GM19240 (cell line): ENCODE measurements around the gene TRIM5.
"Not testable (repeated sequence)": the region's sequence is repeated elsewhere in the genome, so short reads cannot be mapped to it uniquely, and the experiment has no call there.

Experiments used
- DNase-seq: peaks from one replicate; pipeline ENCODE4 v3.0.0; 2011; ENCODE audit warnings: low spot score; ENCODE audit not compliant: insufficient read length

TRIM5 gene, protein sequence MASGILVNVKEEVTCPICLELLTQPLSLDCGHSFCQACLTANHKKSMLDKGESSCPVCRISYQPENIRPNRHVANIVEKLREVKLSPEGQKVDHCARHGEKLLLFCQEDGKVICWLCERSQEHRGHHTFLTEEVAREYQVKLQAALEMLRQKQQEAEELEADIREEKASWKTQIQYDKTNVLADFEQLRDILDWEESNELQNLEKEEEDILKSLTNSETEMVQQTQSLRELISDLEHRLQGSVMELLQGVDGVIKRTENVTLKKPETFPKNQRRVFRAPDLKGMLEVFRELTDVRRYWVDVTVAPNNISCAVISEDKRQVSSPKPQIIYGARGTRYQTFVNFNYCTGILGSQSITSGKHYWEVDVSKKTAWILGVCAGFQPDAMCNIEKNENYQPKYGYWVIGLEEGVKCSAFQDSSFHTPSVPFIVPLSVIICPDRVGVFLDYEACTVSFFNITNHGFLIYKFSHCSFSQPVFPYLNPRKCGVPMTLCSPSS

DNA sequence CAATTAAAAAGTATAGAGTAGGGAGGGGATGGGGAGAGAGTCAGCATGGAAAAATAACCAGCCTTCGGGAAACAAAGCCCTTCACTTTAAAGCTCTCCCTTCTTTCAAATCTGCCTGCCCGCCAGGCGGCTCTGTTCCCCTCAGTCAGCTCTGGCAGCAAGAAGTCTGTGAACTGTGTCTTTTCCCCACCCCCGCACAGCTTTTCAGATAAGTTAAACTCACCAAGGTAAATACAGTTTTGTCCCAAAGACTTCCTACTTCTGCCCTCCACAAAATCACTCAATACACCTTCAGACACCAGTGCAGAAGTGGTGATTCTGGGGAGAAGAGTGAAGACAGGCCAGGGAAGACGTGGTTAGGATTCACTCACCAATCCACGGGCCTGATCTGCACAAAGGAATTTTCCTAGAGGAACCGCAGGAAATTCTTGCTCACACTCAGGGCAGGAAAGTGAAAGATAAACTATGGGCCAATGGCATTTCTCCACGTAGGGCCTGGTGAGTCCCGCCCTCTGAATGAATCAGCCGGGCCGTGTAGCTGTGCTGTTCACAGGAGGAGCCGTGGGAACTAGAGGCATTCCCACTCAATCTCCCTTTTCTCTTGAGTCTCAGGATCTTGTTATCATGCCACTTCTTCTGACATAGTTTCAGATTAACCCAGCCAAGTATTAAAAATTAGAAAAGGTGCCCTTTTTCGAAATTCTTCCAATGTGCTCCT is at the start of gene TRIM5:
TRIM5 (minus strand) TSS at position 429 of the 717 bp plus-strand sequence. CDS start 4,897 bp downstream, outside the sequence.
- peak; percentile 85 for DNase-seq

DNA sequence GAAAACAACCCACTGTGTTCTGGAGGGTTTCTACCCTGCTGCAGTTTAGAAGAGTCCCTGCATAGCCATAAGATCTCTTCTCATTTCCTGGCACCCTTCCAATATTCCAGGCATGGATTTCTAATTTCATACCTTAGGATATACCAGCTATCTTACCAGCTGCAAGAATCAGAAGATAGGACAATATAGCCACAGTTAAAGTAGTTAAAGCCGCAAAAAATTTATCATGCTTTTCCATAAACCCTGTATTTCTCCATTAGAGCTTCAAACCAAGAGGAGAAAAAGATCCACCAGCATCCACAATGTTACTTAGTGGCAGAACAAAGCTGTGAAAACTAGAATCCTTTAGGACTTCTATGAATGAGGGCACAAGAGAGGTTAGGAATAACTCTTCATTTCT is 42.8 kb upstream of the TRIM5 start:
- no peak for DNase-seq

DNA sequence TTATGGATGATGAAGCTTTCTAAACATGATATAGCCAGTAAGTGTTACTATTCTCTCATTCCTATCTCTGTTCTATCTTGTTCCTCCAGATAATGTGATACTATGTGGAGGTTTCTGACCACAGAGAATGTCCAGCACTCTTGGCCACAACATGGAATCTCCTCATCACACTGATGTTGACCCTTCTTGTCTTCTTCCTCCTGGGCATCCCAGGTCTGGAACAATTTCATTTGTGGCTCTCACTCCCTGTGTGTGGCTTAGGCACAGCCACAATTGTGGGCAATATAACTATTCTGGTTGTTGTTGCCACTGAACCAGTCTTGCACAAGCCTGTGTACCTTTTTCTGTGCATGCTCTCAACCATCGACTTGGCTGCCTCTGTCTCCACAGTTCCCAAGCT is 41.5 kb upstream of the TRIM5 start:
- DNase-seq: no peak

DNA sequence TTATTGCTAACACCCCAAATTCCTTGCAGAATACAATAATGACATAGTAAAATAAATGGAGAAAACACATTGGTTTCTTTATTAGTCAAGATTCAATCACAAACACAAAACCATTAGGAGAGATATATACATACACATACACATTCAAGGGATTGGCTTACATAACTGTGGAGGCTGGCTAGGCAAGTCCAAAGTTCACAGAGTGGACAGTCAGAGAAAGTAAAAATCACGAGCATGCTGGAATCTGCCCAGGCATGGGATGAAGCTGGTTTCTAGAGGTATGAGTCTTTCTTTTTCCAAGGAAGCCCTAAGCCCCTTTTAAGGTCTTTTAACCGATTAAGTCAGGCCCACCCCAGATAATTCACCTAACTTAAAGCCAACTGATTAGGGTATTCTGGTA is 37.7 kb upstream of the TRIM5 start:
- no peak for DNase-seq

DNA sequence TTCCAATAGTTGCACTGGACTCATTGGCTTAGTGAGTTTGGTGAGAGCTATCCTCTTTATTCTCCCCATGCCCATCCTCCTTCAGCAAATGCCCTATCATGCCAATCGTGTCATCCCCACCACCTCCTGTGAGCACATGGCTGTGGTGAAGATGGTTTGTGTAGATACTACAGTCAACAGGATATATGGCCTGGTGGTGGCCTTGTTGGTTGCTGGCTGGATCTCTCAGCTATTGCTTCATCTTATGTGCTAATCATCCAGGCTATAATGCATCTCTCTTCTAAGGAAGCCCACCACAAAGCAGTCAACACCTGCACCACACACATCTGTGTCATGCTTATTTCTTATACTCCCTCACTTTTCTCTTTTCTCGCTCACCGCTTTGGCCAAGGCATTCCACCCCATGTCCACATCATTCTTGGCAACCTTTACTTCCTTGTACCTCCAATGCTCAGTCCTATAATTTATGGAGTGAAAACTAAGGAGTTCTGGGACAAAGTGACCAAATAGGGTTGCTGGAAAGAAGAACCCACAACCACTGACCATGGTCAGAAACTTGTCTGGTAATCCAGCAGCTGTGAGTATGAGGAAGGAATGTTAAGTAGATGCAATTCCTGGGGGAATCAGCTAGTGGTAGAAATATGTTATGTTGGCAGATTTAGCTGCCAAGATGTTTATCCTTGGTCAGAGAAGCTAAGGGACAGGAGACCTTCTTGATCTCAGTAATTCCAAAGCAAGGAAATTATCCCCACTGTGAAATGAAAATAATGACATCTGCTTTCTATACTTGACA is 35.0 kb upstream of the TRIM5 start:
- DNase-seq: no peak

DNA sequence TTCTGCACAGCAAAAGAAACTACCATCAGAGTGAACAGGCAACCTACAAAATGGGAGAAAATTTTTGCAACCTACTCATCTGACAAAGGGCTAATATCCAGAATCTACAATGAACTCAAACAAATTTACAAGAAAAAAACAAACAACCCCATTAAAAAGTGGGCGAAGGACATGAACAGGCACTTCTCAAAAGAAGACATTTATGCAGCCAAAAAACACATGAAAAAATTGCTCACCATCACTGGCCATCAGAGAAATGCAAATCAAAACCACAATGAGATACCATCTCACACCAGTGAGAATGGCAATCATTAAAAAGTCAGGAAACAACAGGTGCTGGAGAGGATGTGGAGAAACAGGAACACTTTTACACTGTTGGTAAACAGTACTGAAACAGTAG is 31.6 kb upstream of the TRIM5 start:
- DNase-seq: not testable (repeated sequence)

DNA sequence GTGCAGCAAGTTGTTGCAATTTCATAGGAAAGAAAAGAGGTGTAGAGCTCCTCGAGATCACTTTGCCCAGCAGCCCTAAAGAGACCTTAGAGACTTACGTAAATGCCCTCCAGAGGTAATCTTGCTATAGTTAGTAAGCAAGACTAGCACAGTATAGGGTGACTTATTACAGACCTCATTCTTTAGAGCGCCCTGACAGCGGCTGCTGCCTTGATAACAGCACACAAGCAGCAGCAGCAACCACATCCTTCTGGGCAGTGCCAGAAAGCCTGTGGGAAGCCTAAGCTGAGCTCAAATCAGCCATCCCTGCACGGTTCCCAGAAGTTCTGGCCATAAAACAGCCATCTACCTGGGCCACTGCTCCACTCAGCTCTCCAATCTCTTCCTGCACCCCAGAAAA is 28.8 kb upstream of the TRIM5 start:
- DNase-seq: no peak

DNA sequence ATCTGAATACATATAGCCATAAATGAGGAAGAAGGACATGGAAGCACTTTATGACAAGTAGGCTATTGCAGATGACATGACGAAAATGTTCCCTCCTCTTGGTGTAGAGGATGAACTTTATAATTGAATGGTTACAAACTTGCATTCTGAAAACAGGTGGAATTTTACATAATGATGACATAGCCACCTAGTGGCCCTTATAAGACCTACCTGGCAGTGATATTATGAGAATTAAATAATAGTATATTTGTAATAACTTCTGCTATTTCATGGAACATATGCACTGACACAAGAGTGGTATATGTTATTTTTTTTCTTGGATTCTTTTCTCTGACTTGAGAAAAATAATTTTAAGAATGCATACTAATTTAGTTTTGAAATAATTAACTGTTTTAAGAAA is 27.6 kb upstream of the TRIM5 start:
- DNase-seq: no peak

DNA sequence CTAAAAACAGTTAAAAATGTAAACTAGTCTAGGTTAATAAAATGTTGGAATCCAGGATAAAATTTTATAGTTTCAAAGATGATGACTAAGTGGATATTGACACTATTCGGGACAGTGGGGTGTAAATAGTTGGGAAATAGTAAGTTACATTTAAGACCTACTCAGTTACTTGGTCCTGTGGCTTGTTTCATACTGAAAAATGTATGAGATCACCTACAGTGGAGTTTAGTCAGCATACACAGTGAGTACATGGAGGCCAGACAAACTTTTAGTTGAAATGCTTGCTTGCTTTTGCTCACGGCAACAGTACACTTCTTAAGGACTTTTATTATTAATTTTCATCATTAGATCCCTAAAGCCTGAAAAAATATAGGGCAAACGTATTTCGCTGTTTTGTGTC is 20.8 kb upstream of the TRIM5 start:
- DNase-seq: no peak

DNA sequence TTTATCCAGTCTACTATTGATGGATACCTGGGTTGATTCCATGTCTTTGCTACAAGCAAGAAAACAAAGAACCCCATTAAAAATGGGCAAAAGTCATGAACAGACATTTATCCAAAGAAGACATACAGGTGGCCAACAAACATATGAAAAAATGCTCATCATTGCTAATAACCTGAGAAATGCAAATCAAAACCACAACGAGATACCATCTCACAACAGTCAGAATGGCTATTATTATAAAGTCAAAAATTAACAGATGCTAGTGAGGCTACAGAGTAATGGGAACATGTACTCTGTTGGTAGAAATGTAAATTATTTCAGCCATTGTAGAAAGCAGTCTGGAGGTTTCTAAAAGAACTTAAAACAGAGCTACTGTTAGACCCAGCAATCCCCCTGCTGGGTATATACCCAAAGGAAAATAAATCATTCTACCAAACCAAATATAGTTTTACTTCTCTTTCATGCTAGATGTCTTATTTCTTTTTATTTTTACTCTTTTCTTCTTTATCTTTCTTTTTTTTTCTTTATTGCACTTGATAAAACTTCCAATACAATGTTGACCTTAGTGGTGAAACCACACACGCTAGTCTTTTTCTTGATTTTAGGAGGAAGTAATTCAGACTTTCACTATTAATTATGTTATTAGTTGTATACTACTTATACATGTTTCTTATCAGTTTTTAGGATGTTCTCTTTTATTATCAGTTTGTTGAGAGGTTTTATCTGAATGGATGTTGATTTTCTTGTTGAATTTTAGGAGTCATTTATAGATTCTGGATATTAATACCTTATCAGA is 19.1 kb upstream of the TRIM5 start:
- no peak for DNase-seq

DNA sequence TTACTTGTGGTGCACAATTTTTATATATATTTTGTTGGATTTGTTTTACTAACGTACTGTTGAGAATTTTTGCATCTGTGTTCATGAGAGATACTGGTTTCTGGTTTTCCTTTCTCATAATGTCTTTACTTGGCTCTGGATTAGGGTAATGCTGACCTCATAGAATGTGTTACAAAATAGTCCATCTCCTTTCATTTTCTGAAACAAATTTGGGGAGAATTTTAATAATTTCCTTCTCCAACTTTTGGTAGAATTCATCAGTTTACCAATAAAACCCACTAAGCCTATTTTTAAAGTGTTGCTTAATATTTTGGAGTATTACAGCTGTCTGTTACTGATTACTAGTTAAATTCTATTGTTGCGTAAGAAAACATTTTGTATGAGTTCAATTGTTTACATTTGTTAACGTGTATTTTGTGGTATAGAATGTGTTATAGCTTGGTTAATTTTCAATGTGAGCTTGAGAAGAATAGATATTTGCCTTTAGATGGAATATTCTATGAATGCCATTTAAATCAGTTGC is 16.2 kb upstream of the TRIM5 start:
- no peak for DNase-seq

DNA sequence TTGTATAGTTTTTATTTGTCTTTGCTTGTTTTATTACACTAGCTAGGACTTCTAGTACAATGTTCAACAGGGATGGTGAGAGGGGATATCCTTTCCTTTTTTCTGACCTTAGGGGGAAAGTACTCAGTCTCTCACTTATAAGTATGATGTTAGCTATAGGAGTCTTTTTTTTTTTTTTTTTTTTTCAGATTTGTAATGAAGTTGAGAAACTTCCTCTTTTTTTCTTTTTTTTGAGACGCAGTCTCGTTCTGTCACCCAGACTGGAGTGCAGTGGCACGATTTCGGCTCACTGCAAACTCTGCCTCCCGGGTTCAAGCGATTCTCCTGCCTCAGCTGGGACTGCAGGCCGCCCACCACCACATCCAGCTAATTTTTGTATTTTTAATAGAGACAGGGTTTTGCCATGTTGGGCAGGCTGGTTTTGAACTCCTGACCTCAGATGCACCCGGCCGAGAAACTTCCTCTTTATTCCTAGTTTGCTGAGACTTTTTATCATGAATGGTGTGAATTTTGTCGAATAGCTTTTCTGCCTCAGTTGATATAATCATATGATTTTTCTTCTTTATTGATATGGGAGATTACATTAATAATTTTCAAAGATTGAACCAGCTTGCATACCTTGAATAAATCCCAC is 15.7 kb upstream of the TRIM5 start:
- DNase-seq: no peak

DNA sequence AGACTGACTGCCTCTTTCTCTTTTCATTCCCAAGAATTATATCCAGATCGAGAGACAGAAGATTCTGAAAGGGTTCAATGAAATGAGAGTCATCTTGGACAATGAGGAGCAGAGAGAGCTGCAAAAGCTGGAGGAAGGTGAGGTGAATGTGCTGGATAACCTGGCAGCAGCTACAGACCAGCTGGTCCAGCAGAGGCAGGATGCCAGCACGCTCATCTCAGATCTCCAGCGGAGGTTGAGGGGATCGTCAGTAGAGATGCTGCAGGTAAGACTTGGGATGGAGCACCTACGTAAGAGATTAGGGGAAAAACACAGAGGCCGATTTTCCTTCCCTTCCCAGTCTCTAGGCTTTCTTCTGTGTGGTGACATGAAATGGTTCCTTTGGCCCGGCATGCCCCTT is 13.4 kb upstream of the TRIM5 start:
- DNase-seq: no peak

DNA sequence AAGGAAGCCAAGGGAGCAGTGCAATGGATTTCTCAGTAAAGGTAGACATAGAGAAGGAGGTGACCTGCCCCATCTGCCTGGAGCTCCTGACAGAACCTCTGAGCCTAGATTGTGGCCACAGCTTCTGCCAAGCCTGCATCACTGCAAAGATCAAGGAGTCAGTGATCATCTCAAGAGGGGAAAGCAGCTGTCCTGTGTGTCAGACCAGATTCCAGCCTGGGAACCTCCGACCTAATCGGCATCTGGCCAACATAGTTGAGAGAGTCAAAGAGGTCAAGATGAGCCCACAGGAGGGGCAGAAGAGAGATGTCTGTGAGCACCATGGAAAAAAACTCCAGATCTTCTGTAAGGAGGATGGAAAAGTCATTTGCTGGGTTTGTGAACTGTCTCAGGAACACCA is 11.3 kb upstream of the TRIM5 start:
- no peak for DNase-seq

DNA sequence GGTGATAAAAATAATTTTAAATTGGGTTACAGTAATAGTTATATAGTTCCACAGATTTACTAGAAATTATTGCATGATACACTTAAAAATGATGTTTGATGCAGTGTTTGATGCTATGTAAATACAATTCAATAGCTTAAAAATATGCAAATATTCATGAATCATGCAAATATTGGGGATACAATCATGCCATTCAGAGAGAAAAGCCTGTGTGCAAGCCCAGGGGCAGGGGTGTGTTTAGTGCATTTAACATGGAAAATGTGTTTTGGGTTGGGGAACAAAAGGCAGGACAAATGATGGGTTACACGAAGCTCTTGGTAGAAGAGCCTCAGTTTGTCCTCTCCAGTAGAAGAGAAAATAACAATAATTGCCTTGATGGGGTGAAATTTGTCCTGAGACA is 10.7 kb upstream of the TRIM5 start:
- no peak for DNase-seq

DNA sequence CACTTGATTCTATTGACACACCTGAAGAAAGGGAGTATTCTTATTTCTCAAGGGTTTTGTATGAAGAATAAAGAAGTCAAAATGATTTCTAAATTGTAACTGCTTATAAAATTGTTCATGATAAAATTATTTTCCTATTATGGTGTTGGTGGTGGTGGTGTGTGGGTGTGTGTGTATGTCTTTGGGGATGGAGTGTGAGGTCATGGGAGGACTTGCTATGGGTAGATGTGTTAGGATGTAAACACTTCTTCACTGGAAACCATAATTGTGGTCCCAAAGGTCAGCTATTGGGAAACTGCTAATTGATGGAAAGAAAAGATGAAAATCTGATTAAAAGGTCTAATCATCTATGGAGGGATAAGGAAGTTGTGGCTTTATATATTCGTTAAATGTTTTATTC is 9.8 kb upstream of the TRIM5 start:
- DNase-seq: no peak

DNA sequence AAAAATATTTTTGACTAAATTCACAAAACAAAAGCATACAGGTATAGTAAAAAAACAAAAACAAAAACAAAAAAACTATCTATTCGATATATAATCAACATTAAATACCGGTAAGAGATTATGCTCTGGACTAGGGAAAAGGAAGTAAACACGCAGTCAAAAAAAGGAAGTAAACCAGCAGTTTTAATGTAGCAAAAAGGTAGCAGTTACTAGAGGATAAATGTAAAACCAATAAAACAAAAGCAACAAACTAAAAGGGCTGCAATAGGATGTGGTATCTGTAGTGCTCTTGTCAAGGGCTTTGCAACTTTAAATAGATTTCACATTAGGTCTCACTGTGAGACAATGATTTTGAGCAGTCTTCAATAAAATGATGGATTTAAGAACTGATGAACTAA is 7.1 kb upstream of the TRIM5 start:
- DNase-seq: no peak

DNA sequence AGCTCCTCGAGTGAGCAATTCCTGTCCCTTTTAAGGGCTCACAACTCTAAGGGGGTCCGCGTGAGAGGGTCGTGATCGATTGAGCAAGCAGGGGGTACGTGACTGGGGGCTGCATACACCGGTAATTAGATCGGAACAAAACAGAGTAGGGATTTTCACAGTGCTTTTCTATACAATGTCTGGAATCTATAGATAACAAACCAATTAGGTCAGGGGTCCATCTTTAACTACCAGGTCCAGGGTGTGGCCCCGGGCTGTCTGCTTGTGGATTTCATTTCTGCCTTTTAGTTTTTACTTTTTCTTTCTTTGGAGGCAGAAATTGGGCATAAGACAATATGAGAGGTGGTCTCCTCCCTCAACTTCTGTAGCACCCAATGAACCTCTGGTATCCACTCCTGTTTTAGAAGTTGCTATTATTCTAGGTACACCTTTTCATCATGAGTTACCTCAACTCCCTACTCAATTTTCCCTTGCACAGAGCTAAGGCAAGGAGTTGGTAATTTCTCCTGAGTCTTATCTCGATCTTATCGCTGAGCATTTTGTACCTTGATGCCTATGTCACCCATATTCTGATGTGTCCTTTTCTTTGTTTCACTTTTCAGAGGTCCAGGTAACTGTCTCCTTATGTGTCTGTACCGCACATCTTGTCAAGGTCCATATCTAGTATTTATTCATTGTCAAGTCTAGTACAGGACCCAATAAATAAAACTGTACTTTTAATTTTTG is 6.5 kb upstream of the TRIM5 start:
- not testable (repeated sequence) for DNase-seq

DNA sequence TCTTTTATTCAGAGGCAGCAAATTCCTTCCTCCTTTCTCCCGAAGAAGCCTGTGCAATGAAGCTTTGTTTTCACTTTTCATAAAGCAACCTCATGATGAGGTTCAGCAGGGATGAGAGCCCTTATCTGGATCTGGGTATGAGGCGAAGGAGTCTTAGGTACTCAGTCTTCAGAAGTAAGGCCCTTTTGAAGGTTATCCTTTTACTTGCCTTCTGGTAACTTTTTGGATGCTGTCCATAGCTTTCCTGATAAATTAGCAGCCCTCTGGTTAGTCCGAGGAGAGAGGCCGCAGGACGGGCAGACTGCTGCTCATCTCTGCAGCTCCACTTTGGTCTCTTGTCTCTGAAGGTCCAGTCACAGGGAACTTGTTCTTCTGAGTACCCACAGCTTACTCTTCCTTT is 5.9 kb upstream of the TRIM5 start:
- no peak for DNase-seq

DNA sequence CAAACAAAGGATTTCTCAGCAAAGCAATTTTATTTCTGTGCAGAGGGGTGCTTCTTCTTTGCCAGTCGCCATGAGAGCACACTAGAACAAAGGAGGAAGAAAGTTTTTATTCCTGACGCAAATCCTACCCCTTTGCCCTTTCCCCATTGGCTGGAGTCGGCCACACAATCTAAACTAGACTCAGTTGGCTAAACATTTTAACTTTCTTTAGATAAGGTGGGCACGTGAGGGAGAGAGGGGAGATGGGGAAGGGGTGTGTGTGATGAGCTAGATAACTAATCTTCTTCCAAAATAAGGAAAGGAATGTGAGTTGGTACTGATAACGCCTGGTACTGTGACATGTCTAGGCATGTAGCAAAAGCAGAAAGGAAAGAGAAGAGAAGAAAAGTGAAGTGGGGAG is 5.3 kb upstream of the TRIM5 start:
- DNase-seq: no peak
